DND-41 (cell line): ENCODE data around the gene CD7.

Source experiments
- EZH2 ChIP-seq: IDR thresholded peaks from 3 replicates; pipeline ENCODE4 v1.6.1; 2012; ENCODE audit warnings: borderline replicate concordance, low read depth, mild to moderate bottlenecking, moderate library complexity, low read length, inconsistent platforms; ENCODE audit not compliant: severe bottlenecking
- TF ChIP-seq, protein P1 (sequence below): IDR thresholded peaks from 2 replicates; pipeline ENCODE4 v1.5.1; 2012; ENCODE audit warnings: borderline replicate concordance, low read length, moderate library complexity, mild to moderate bottlenecking; ENCODE audit not compliant: poor library complexity, severe bottlenecking; ENCODE audit errors: extremely low read depth

DNA sequence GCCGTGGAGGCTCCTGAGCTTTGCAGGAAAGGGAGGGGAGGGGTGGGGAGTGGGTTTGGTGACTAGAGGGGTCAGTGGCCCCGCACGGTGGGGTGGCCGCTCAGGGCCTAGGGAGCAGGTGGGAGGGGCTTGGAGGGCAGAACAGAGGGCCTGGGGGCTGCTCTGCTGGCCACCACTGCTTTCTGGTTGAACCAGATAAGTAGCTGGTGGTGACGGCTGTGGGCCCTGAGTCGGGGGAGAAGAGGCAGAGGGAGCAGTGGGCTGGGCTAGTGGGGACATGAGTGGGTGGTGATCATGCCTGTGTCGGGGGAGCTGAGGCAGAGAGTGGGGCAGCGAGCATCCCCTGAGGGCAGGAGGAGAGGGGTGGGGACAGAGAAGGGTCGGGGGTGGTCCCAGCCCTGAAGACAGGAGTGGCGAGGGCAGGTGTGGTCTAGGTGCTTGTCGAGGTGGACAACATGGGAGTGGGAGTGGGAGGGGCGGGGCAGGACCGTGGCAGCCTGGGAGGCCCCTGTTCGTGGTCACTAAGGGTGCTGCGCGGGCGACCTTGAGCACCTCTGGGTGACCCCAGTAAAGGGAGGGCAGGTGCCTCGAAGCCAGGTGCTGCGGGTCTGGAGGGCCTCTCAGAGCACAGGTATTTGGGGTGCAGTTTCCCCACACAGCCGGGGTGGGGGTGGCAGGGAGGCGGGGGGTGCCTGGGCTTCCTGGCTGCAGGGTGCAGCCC is 6.3 kb upstream of the CD7 start:
- TF ChIP-seq, protein P1, sequence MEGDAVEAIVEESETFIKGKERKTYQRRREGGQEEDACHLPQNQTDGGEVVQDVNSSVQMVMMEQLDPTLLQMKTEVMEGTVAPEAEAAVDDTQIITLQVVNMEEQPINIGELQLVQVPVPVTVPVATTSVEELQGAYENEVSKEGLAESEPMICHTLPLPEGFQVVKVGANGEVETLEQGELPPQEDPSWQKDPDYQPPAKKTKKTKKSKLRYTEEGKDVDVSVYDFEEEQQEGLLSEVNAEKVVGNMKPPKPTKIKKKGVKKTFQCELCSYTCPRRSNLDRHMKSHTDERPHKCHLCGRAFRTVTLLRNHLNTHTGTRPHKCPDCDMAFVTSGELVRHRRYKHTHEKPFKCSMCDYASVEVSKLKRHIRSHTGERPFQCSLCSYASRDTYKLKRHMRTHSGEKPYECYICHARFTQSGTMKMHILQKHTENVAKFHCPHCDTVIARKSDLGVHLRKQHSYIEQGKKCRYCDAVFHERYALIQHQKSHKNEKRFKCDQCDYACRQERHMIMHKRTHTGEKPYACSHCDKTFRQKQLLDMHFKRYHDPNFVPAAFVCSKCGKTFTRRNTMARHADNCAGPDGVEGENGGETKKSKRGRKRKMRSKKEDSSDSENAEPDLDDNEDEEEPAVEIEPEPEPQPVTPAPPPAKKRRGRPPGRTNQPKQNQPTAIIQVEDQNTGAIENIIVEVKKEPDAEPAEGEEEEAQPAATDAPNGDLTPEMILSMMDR, result no peak
- no peak for TF ChIP-seq EZH2
